GM23248 (cell line): ENCODE results near the gene HEATR5B. TPM values are rescaled to one million over a fixed set of nuclear protein-coding genes. Genes with fewer than 3 reads are reported as not detected.
A peak's percentile ranks its signal among the peaks of the same experiment; 100 is the strongest.

Experiments used
- DNase-seq: peaks from one replicate; pipeline ENCODE4 v3.0.0-alpha.2; 2015
- H2AFZ ChIP-seq: fragments of 200-600 bp; sonication (generic); 2 replicates; pipeline ENCODE4 v1.6.1; 2016; ENCODE audit warnings: antibody characterized with exemption
- H3F3A ChIP-seq: fragments of 200-600 bp; sonication (generic); 2 replicates; pipeline ENCODE4 v1.6.1; 2016; ENCODE audit warnings: mild to moderate bottlenecking, antibody characterized with exemption, mixed run types; ENCODE audit not compliant: insufficient read depth
- H3K27ac ChIP-seq: fragments of 200-600 bp; sonication (generic); 2 replicates; pipeline ENCODE4 v1.5.1; 2016; ENCODE audit warnings: mild to moderate bottlenecking
- H3K27me3 ChIP-seq: fragments of 200-600 bp; sonication (generic); replicated peaks from 2 replicates; pipeline ENCODE4 v1.6.1; 2016; ENCODE audit warnings: mild to moderate bottlenecking; ENCODE audit not compliant: insufficient read depth
- H3K36me3 ChIP-seq: fragments of 200-600 bp; sonication (generic); 2 replicates; pipeline ENCODE4 v1.6.1; 2016; ENCODE audit warnings: low read depth, mild to moderate bottlenecking
- H3K4me1 ChIP-seq: fragments of 200-600 bp; sonication (generic); 2 replicates; pipeline ENCODE4 v1.6.1; 2016; ENCODE audit warnings: mild to moderate bottlenecking; ENCODE audit not compliant: insufficient read depth
- H3K4me2 ChIP-seq: fragments of 200-600 bp; sonication (generic); one replicate; pipeline ENCODE4 v1.6.1; 2016; ENCODE audit warnings: mild to moderate bottlenecking; ENCODE audit not compliant: unreplicated experiment
- H3K4me3 ChIP-seq: fragments of 200-600 bp; sonication (generic); 2 replicates; pipeline ENCODE4 v1.5.1; 2016; ENCODE audit warnings: mild to moderate bottlenecking
- H3K79me2 ChIP-seq: fragments of 200-600 bp; sonication (generic); 2 replicates; pipeline ENCODE4 v1.6.1; 2016; ENCODE audit warnings: mild to moderate bottlenecking; ENCODE audit not compliant: insufficient read depth
- H3K9ac ChIP-seq: fragments of 200-600 bp; sonication (generic); 2 replicates; pipeline ENCODE4 v1.6.1; 2016; ENCODE audit warnings: mild to moderate bottlenecking
- H3K9me2 ChIP-seq: fragments of 200-600 bp; sonication (generic); 2 replicates; pipeline ENCODE4 v1.6.1; 2016; ENCODE audit warnings: mixed run types, mild to moderate bottlenecking, moderate library complexity; ENCODE audit not compliant: insufficient read depth
- H3K9me3 ChIP-seq: fragments of 200-600 bp; sonication (generic); one replicate; pipeline ENCODE4 v1.6.1; 2017; ENCODE audit warnings: low read depth
- H4K20me1 ChIP-seq: fragments of 200-600 bp; sonication (generic); 2 replicates; pipeline ENCODE4 v1.6.0; 2016; ENCODE audit not compliant: insufficient read depth
- EZH2 ChIP-seq: fragments of 200-600 bp; sonication (generic); IDR thresholded peaks from 2 replicates; pipeline ENCODE4 v1.6.1; 2018; ENCODE audit warnings: antibody characterized with exemption, mild to moderate bottlenecking; ENCODE audit not compliant: insufficient read depth, poor library complexity, severe bottlenecking
- EZH2phosphoT487 ChIP-seq: fragments of 200-600 bp; sonication (generic); IDR thresholded peaks from 2 replicates; pipeline ENCODE4 v1.6.1; 2018; ENCODE audit warnings: antibody characterized with exemption, moderate library complexity, mild to moderate bottlenecking, low read depth; ENCODE audit not compliant: insufficient read depth
- WGBS, 2 experiments: methylation state at CpG; one replicate each; pipeline ENCODE4 v1.1.6; 2015 to 2017; ENCODE audit warnings: low lambda C conversion rate in 2 of 2, low coverage in 1 of 2; ENCODE audit errors: missing lambda C conversion rate in 2 of 2; 5-methylcytosine and 5-hydroxymethylcytosine counted together
- in situ Hi-C: fragments of 300-500 bp; cut with MboI; formaldehyde crosslinking; loops from 2 replicates; pipeline ENCODE4 v1.15.0; 2020
- polyA plus RNA-seq: library from polyadenylated mRNA; unstranded; fragments of >200 nt; fragmentation: Nextera tagmentation; extraction: Ambion mirVana; gene quantifications from 2 replicates; pipeline ENCODE4 v1.2.1, GENCODE V29; 2016
- total RNA-seq: library from RNA; depleted of rRNA; stranded (reverse); fragments of >200 nt; shearing (Covaris generic); gene quantifications from 2 replicates; pipeline ENCODE4 v1.2.3, GENCODE V29; 2014

HEATR5B gene
- total and polyA plus RNA-seq, 2 experiments from 2014 or later: 5.3 to 17.0 TPM

DNA sequence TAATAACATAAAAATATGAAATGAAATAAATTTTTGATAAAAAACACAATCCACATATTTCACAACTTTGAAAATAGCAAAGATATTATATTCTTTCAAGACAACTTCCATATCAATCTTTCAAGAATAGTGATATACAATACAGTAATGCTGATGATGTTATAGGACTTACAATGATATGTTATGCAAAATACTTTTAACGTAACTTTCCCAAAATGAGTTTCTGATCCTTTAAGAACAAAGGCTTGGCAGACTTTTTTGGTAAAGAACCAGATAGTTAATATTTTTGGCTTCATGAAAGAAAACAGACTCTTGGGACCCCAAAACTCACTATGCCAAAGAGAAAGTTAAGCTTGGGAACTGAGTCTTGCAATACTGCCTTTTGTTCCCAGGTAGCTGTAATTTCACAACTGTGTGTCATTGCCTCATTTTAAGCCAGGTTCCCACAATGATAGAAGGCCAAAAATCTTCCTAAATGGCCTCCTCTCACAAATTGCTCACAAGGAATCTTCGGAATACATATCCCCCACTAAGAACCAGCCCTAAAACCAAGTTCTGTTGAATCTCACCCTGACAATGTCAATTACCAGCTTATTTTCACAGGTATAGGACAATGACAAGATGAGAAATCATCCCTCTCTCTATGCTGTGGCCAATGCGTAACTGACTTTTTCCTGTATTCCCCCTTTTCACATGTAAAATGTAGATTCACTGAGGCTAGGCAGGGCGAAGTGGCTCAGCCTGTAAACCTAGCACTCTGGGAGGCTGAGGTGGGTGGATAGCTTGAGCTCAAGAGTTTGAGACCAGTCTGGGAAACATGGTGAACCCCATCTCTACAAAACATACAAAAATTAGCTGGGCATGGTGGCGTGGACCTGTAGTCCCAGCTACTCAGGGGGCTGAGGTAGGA lies 63.0 kb downstream of the HEATR5B start:
- Histone ChIP-seq H3F3A (no peaks in the 10 kb centered on the region), H3K36me3 (peaks cover 40% of the 10 kb centered on the region), H3K9me2 (no peaks in the 10 kb centered on the region), H3K9me3 (no peaks in the 10 kb centered on the region), H2AFZ (no peak overlapping the region), H3K27ac (peak overlapping the region; percentile 29), H3K4me3 (no peak overlapping the region), H3K9ac (no peak overlapping the region), H4K20me1 (no peaks in the 10 kb centered on the region), H3K79me2 (no peaks in the 10 kb centered on the region), H3K27me3 (no peaks in the 10 kb centered on the region), H3K4me1 (peaks cover 14% of the 10 kb centered on the region), H3K4me2 (peak overlapping the region; percentile 8)
- WGBS, 2 experiments: 88% methylated on average over 5 of the region's 5 CpGs
- in situ Hi-C loops: no loop called here
- peak; percentile 5 for DNase-seq
- no peak for TF ChIP-seq EZH2phosphoT487
- TF ChIP-seq EZH2: no peak

DNA sequence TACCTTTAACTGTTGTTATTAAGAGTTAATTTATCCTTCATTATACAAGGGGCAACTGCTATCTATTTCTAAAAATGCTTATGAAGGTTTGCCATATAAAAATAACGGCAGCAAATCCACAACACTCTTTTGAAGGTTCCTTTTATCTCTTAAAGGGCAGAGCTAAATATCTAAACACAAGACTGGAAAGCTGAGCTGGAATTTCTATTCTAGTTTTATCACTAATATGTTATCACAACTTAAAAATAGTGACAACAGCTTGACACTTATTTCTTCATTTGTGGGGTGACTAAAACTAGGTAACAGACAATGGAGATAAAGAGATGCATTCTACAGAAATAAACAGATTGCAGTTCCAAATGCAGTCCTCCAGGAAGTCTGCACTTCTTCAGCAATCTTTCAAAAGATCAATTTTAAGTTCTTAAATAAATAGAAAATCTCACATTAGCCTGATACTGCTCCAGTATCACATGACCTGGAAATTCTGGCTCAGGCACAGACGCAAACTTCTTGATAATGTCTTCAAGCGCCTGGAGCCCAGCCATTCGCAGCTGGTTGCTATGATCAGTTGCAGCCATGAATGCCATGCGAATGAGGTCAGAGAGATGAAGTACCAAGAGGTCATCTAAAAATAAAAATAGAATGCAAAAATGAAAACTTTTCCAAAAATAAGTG lies 63.8 kb downstream of the HEATR5B start:
- H3K9ac ChIP-seq: no peak overlapping the region
- H3K36me3 ChIP-seq: peaks cover 39% of the 10 kb centered on the region
- no peaks in the 10 kb centered on the region for H3K79me2 ChIP-seq
- 28 to 32% methylated on average over 5 of the region's 5 CpGs for WGBS, 2 experiments
- TF ChIP-seq EZH2phosphoT487 (no peak), EZH2 (no peak)
- H4K20me1 ChIP-seq: no peaks in the 10 kb centered on the region
- peak; percentile 81 for DNase-seq
- no peak overlapping the region for H2AFZ ChIP-seq
- no peaks in the 10 kb centered on the region for H3F3A ChIP-seq
- no peaks in the 10 kb centered on the region for H3K9me3 ChIP-seq
- H3K4me2 ChIP-seq: peak overlapping the region; percentile 8
- peak overlapping the region; percentile 29 for H3K27ac ChIP-seq
- no peaks in the 10 kb centered on the region for H3K9me2 ChIP-seq
- peaks cover 14% of the 10 kb centered on the region for H3K4me1 ChIP-seq
- in situ Hi-C loops: no loop called here
- H3K27me3 ChIP-seq: no peaks in the 10 kb centered on the region
- H3K4me3 ChIP-seq: no peak overlapping the region

DNA sequence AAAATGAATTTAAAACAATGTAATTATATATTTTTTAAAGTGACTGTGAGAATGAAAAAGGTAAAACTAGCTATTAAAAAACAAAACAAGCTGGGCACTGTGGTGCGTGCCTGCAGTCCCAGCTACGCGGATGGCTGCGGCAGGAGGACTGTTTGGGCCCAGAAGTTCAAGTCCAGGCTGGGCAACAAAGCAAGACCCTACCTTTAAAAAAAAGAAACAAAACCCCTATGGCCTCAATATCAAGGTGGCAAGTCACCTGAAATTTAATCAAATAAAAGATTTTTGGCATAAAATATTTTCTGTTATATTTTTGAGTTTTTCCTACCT lies 70.9 kb downstream of the HEATR5B start:
- Histone ChIP-seq H3K79me2 (no peaks in the 10 kb centered on the region), H3K36me3 (peaks cover 45% of the 10 kb centered on the region), H3K9me2 (no peaks in the 10 kb centered on the region), H4K20me1 (no peaks in the 10 kb centered on the region), H3K27me3 (no peaks in the 10 kb centered on the region), H3K4me3 (no peak overlapping the region), H3K4me2 (no peak overlapping the region), H3K9ac (no peak overlapping the region), H3K27ac (no peak overlapping the region), H3K9me3 (no peaks in the 10 kb centered on the region), H2AFZ (no peak overlapping the region), H3F3A (no peaks in the 10 kb centered on the region), H3K4me1 (no peaks in the 10 kb centered on the region)
- in situ Hi-C loops: no loop called here
- TF ChIP-seq EZH2phosphoT487 (no peak), EZH2 (no peak)
- no peak for DNase-seq
- 92 to 96% methylated on average over 4 of the region's 4 CpGs for WGBS, 2 experiments

DNA sequence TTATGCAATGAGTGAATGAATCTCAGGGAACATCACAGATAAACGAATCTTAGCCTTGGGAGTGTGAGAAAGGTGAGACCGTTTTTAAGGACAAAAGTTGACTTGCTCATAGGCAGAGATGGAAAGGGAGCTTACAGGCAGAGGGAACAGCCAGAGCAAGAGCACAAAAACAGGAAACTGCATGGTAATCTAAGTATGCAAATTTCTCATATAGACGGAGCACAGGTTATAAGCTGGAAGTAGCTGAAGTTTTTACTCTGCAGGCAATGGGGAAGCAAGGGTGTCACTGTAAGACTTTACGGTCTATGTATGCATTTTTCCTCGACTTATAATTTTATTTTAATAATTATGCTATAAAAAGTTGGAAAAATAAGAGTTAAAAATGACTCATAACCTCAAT lies 73.0 kb downstream of the HEATR5B start:
- Histone ChIP-seq H3K36me3 (peaks cover 47% of the 10 kb centered on the region), H3K4me2 (no peak overlapping the region), H3K27me3 (no peaks in the 10 kb centered on the region), H3F3A (no peaks in the 10 kb centered on the region), H3K9me3 (no peaks in the 10 kb centered on the region), H3K9ac (no peak overlapping the region), H3K4me1 (no peaks in the 10 kb centered on the region), H3K27ac (no peak overlapping the region), H3K4me3 (no peak overlapping the region), H3K9me2 (no peaks in the 10 kb centered on the region), H2AFZ (no peak overlapping the region), H4K20me1 (no peaks in the 10 kb centered on the region), H3K79me2 (no peaks in the 10 kb centered on the region)
- 78 to 80% methylated on average over 5 of the region's 5 CpGs for WGBS, 2 experiments
- no peak for DNase-seq
- TF ChIP-seq EZH2phosphoT487 (no peak), EZH2 (no peak)
- in situ Hi-C loops: no loop called here
